HUES48 (cell line): ENCODE measurements around the gene KCNQ2.

Experiments used
- H3K27ac ChIP-seq: one replicate; pipeline ENCODE4 v1.7.0; 2013; ENCODE audit warnings: low read depth, low read length, inconsistent platforms
- H3K27me3 ChIP-seq: 2 replicates; pipeline ENCODE4 v1.6.1; 2013; ENCODE audit warnings: mild to moderate bottlenecking, low read length; ENCODE audit not compliant: control insufficient read depth, insufficient read depth
- H3K36me3 ChIP-seq: 2 replicates; pipeline ENCODE4 v1.6.1; 2013; ENCODE audit warnings: low read length; ENCODE audit not compliant: control insufficient read depth, insufficient read depth
- H3K4me1 ChIP-seq: 2 replicates; pipeline ENCODE4 v1.6.1; 2013; ENCODE audit warnings: mild to moderate bottlenecking, low read length; ENCODE audit not compliant: control insufficient read depth, insufficient read depth
- H3K4me3 ChIP-seq: 2 replicates; pipeline ENCODE4 v1.5.1; 2013; ENCODE audit warnings: mild to moderate bottlenecking, low read depth, low read length
- H3K9ac ChIP-seq: 2 replicates; pipeline ENCODE4 v1.6.1; 2013; ENCODE audit warnings: mild to moderate bottlenecking, low read depth, low read length, moderate library complexity
- H3K9me3 ChIP-seq: 2 replicates; pipeline ENCODE4 v1.6.1; 2013; ENCODE audit warnings: low read length; ENCODE audit not compliant: control insufficient read depth, insufficient read depth

Gene KCNQ2

DNA sequence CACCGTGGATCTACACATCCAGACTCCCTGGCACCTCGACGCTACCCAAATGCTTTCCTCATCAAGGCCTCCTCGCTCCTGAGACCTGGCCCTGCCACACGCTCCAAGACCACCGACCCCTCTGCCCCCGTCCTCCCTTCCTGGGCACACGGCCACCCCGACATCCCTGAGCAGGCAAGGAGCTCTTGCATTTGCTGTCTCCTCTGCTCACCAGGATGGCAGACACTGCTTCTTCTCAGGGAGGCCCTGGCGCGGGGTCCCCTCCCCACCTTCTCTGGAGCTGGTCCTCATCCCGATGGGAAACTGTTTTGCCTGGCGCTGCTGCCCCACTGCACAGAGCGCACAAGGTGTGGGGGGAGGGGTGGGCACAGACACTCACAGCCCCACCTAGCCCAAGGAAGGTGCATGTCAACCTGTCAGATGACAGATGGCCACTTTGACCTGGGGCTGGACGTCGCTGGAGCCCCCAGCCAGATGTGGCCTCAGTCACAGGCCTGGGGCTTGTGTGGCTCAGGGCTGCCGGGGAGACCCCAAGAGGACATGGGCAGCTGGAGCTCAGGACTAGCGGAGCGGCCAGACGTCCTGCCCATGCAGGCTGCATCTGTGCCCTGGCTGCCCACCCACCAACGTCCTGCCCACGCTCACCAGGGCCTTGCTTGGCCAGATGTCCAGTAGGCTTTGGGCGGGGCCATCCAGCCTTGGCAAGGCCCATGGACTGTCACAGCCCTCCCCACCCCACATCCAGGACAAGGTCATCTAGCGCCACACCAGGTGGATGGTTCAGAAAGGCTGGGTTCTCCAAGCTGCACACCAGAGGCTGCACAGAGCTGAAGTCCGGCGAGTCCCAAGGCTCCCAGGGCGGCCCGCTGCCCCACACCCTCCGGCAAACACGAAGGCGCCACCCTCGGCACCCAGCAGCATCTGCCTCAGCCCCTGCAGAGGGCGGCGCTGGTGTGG lies 6.2 kb upstream of the KCNQ2 start:
- Histone ChIP-seq H3K36me3 (no peaks in the 10 kb centered on the region), H3K27ac (no peak overlapping the region), H3K9ac (no peak overlapping the region), H3K4me3 (no peak overlapping the region), H3K9me3 (no peaks in the 10 kb centered on the region), H3K4me1 (peaks cover 19% of the 10 kb centered on the region), H3K27me3 (peaks cover 16% of the 10 kb centered on the region)

DNA sequence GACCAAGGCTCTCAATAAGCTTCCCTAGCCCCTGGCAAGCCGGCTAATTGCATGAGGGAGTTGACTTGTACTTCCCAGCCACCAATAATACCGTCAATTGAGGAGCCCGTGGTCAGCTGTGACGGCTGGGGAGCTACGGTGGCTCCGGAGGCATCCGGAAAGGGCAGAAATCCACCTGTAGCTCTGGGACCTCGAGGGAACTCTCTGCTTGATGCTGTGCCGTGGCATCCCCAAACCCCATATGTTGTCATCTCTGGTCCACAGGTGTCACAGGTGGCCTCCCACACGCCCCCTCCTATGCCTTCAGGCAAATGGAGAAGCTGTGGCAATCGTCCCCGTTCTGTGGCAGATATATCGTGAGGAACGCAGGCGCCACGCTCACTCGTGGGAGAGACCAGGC lies 5.5 kb upstream of the KCNQ2 start:
- H3K4me3 ChIP-seq = no peak overlapping the region
- H3K9me3 ChIP-seq = no peaks in the 10 kb centered on the region
- peaks cover 20% of the 10 kb centered on the region for H3K27me3 ChIP-seq
- H3K27ac ChIP-seq = no peak overlapping the region
- H3K4me1 ChIP-seq = peaks cover 19% of the 10 kb centered on the region
- no peaks in the 10 kb centered on the region for H3K36me3 ChIP-seq
- no peak overlapping the region for H3K9ac ChIP-seq

GRCh38 chr20:63477061-63477616 lies 4.7 kb upstream of the KCNQ2 start:
- no peak overlapping the region for H3K9ac ChIP-seq
- no peak overlapping the region for H3K4me3 ChIP-seq
- no peaks in the 10 kb centered on the region for H3K9me3 ChIP-seq
- no peaks in the 10 kb centered on the region for H3K36me3 ChIP-seq
- peaks cover 18% of the 10 kb centered on the region for H3K4me1 ChIP-seq
- H3K27me3 ChIP-seq = peaks cover 20% of the 10 kb centered on the region
- H3K27ac ChIP-seq = no peak overlapping the region

DNA sequence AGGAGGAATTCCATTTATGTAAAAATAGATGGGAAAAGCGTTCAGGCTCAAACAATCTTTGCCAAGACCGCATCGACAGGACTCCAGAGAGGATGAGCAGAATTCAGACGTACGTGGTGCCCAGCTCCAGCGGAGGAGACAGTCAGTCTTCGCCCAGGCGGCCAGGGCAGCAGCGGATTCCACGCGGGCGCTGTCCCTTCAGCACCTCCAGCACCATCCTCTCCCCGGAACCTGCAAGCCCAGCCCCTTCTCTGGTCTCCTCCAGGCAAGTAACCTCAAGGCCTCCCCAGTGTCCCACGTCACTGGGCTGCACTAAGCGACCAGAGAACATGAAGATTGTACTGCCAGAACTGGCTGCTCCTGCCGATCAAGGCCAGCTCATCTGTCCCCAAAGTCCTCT lies 2.8 kb upstream of the KCNQ2 start:
- Histone ChIP-seq H3K9me3 (no peaks in the 10 kb centered on the region), H3K9ac (no peak overlapping the region), H3K27me3 (peaks cover 20% of the 10 kb centered on the region), H3K4me3 (no peak overlapping the region), H3K36me3 (no peaks in the 10 kb centered on the region), H3K27ac (no peak overlapping the region), H3K4me1 (peaks cover 18% of the 10 kb centered on the region)

DNA sequence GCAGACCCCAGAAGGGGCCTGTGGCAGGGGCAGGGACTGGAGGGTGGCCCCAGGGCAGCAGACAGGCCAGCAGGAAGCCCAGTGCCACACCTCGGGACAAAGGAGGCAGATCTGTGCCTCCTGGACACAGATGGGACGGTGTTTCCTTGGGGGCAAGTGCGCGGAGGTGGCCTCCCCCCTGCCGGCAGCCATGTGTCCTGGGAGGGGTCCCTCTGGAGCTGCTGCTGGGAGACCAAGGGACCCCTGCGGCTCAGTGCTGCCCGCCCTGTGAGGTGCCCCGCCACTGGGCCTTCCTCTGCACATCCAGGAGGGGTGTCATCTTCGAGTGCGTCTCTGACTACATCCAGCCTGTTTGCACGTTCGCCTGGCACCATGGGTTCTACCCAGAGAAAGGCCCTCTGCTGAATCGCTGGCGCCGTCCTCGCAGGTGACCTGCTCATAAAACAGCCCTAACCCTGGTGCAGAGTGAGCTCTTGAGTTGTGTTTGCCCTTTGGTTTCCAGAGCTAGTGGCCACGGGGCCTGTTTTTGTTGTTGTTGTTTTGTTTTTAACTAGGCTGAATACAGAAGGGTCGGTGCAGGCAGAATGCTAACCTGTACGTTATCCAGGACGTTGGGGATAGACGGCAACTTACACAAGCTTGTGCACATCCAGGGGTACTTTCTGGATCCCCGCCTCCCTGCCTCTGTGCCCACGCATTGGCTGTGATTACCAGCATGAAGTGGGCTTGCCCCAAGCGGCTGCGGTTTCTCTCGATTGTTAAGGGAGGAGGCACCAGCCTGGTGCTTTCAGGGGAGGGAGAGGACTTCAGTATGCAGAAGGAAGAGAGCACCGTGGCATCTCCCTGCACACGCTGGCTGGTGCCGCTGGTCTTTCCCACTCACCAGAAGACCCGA lies 1.3 kb upstream of the KCNQ2 start:
- H3K27ac ChIP-seq = no peak overlapping the region
- no peaks in the 10 kb centered on the region for H3K36me3 ChIP-seq
- no peak overlapping the region for H3K4me3 ChIP-seq
- no peaks in the 10 kb centered on the region for H3K9me3 ChIP-seq
- no peak overlapping the region for H3K9ac ChIP-seq
- H3K4me1 ChIP-seq = peaks cover 18% of the 10 kb centered on the region
- peaks cover 20% of the 10 kb centered on the region for H3K27me3 ChIP-seq

- peaks cover 20% of the 10 kb centered on the region for H3K27me3 ChIP-seq
- no peak overlapping the region for H3K9ac ChIP-seq
- H3K27ac ChIP-seq = no peak overlapping the region
- H3K9me3 ChIP-seq = no peaks in the 10 kb centered on the region
- peaks cover 18% of the 10 kb centered on the region for H3K4me1 ChIP-seq
- H3K36me3 ChIP-seq = no peaks in the 10 kb centered on the region
- no peak overlapping the region for H3K4me3 ChIP-seq
Measured at GRCh38 chr20:63472862-63473390, 471 bp upstream of the KCNQ2 start.

DNA sequence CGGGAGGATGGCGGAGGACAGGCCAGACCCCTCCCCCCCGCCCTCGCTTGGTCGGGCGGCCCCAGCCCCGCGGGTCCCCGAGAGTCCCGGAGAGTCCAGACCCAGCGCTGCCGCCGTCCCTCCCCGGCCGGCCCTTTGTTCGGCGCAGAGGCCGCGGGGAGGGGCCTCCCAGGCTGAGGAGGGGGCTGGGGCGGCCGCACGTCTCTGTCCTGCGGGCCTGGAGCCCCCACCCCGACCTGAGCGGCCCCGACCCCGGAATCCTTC lies 806 bp downstream of the KCNQ2 start:
- Histone ChIP-seq H3K27me3 (peaks cover 20% of the 10 kb centered on the region), H3K9ac (0 out of 2 replicates have a peak overlapping the region, but pooled peaks have one; percentile 30), H3K4me1 (peaks cover 11% of the 10 kb centered on the region; the same call in 1 of the 2 replicates), H3K36me3 (no peaks in the 10 kb centered on the region), H3K4me3 (peak overlapping the region; percentile 84), H3K27ac (no peak overlapping the region), H3K9me3 (no peaks in the 10 kb centered on the region)

DNA sequence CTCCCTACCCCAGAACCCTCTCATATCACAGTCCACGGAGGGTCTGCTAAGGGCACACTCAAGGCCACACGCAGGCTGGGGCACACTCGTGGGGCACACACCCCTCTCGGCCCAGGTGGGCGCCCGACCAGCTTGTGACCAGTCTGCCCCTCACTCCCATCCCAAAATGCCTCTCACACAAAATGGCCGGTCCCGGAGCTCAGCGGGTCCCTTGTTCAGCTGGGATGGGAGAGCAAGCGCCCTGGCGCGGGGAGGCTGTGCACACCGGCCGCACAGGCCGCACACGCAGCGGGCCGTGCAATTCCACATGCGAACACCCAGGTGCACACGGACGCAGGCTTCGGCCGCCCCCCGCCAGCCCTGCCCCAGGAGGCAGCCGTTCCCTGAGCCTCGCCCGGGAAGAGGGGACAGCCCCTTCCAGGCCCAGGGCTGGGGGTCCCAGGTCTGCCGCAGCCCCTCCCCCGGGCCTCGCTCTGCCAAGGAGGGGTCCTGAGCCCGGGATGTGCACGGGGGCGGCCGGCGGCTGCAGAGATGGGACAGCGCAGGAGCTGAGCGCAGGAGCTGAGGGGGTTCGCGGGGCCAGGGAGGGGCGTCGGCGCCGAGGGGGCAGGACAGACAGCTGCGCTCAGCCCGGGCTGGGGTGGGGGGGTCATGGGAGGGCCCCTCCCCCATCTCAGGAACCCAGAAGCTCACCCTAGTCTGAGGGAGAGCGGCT lies 1.3 kb downstream of the KCNQ2 start:
- H3K9ac ChIP-seq = peak overlapping the region; percentile 44; the same call in 1 of the 2 replicates
- H3K4me3 ChIP-seq = peak overlapping the region; percentile 84
- peaks cover 11% of the 10 kb centered on the region; the same call in 1 of the 2 replicates for H3K4me1 ChIP-seq
- no peaks in the 10 kb centered on the region for H3K36me3 ChIP-seq
- H3K9me3 ChIP-seq = no peaks in the 10 kb centered on the region
- no peak overlapping the region for H3K27ac ChIP-seq
- peaks cover 20% of the 10 kb centered on the region for H3K27me3 ChIP-seq

DNA sequence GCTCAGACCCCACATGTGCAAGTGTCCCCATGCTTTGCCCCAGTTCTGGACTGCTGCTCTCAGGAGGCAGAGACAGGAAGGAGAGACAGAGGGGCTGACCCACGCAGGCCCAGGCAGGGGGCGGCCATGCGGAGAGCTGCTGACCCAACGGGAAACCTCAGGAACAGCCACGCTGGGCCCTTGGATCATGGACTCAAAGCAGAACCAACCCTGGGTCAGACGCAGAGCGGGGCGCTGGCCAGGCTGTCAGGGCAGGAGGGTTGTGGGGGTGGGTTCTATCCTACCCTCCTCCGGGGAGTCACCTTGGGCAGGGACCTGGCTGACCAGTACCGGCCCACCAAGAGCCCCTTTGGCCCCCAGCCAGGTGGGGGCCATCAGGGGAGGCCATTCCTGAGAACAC lies 2.0 kb downstream of the KCNQ2 start:
- no peaks in the 10 kb centered on the region for H3K9me3 ChIP-seq
- H3K36me3 ChIP-seq = no peaks in the 10 kb centered on the region
- peaks cover 11% of the 10 kb centered on the region; the same call in 1 of the 2 replicates for H3K4me1 ChIP-seq
- peaks cover 20% of the 10 kb centered on the region for H3K27me3 ChIP-seq
- peak overlapping the region; percentile 84 for H3K4me3 ChIP-seq
- no peak overlapping the region for H3K27ac ChIP-seq
- no peak overlapping the region for H3K9ac ChIP-seq

DNA sequence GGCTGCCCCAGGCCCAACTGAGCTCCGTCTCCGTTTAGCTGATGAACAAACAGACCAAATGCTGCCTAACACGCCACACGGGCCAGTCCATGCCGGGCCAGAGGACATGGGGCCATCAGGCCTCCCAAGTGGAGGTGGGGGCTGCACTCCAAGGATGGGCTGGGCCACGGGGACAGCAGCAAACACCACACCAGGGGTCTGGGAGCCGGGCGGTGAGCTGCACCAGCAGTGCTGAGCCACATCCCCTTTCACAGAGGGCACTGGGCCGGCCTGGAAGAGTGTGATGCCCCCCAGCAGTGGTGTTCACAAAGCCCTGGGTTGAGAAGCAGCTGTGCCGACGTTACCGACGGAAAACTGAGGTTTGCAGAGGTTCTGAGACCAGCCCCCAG lies 2.7 kb downstream of the KCNQ2 start:
- H3K4me3 ChIP-seq = no peak overlapping the region
- no peak overlapping the region for H3K27ac ChIP-seq
- no peaks in the 10 kb centered on the region for H3K36me3 ChIP-seq
- H3K9me3 ChIP-seq = no peaks in the 10 kb centered on the region
- no peak overlapping the region for H3K9ac ChIP-seq
- peaks cover 15% of the 10 kb centered on the region for H3K27me3 ChIP-seq
- peaks cover 11% of the 10 kb centered on the region; the same call in 1 of the 2 replicates for H3K4me1 ChIP-seq
